Activated gamma-delta T cell (primary cell): ENCODE results near the gene RAVER1.

Source experiments
- DNase-seq: peaks from one replicate; lab custom pipeline; 2025; lab: John Stamatoyannopoulos, UW

The RAVER1 gene

GRCh38 chr19:10269333-10270179 is 63.8 kb downstream of the RAVER1 start:
- peak; percentile 68 for DNase-seq

GRCh38 chr19:10268071-10268470 is 65.3 kb downstream of the RAVER1 start:
- DNase-seq, result no peak

- no peak for DNase-seq
Measured at GRCh38 chr19:10266706-10267105, 66.6 kb downstream of the RAVER1 start.
